ENCODE measurements around the gene MIA2. TPM values are rescaled to one million over a fixed set of nuclear protein-coding genes. Genes with fewer than 3 reads are reported as not detected.
"Not testable (repeated sequence)": the region's sequence is repeated elsewhere in the genome, so short reads cannot be mapped to it uniquely, and the experiment has no call there.

Gene MIA2
- polyA plus RNA-seq, 4 donors, result 74.1 to 92.8 (median 81.3) TPM

DNA sequence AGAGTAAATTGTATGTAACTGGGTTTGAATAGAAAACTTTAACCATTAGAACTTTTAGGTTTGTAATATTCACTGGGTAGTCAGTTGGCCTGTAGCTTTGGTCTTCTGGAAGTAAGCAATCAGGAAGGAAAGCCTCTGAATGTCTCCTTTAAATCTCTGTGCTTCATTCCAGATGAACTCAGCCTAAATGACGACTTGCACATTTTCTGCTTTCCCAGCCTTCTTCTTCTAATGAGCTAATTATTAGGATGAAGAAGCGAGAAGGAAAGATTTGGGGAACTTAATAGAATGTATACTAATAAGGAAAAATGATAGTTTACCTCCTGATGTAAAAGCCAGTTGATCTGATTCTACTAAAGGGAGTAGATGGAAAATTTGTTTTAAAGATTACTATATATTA lies 90.4 kb downstream of the MIA2 start:
- no peak for DNase-seq (ENCODE audit: low read depth in 4 of 4, low spot score in 3 of 4)

DNA sequence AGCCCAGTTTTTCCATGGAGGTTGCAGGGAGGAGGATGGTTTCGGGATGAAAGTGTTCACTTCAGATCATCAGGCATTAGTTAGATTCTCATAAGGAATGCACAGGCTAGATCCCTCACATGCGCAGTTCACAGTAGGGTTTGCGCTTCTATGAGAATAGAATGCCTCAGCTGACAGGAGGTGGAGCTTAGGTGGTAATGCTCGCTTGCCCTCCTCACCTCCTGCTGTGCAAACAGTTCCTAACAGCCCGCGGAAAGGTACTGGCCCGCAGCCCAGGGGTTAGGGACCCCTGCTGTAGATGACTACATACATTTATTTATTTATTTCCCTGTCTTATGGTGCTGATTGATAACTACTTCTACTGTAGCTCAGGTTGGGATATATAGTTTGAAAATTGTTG lies 105.3 kb downstream of the MIA2 start:
- DNase-seq (ENCODE audit: low read depth in 4 of 4, low spot score in 3 of 4), result no peak

DNA sequence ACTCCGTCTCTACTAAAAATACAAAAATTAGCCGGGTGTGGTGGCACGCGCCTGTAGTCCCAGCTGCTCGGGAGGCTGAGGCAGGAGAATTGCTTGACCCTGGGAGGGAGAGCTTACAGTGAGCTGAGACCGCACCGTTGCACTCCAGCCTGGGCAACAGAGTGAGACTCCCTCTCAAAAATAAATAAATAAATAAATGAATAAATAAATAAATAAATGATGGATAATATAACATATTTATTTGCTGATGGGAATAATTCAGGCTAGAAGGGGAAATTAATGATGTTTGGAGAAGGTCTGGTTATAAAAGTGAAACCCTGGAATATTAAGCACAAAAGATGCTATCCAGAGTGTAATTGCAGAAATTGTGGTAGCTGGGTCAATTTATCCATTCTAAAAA lies 107.4 kb downstream of the MIA2 start:
- not testable (repeated sequence) for DNase-seq (ENCODE audit: low read depth in 4 of 4, low spot score in 3 of 4)

DNA sequence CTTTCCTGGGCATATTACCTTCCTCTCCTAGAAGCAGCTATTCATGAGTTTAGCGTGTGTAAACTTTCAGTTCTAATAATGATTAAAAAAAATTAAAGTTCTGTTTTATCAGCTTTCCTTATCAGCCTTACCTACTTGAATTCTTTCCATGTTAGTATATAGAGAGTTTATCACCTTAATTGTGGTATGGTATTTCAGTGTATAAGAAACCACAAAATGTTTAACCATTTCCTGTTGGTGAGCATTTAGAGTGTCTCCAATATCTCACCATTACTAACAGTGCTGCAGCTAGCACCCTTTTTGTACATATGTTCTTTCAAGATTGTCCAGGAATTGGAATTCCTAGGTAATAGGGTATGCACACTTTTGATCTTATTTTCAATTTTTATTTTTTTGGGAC lies 109.1 kb downstream of the MIA2 start:
- DNase-seq (ENCODE audit: low read depth in 4 of 4, low spot score in 3 of 4), result no peak

DNA sequence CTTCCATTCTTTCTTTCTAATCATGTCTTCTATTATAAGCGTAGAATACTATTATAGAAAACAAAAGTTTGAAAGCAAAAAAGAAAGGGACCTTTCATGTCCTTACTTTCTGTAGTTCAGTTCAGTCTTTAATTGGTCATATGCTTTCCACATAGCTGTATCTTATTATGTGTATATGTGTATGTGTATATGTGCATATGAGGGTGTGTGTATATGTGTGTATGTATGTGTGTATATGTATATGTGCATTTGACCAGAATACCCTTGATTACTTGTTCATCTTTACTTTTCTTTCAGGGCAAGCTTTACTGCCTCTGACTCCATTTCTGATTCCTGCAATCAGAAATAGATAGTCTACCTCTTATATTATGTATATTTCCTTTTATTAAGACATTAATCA lies 109.9 kb downstream of the MIA2 start:
- DNase-seq (ENCODE audit: low read depth in 4 of 4, low spot score in 3 of 4), result no peak

- DNase-seq (ENCODE audit: low read depth in 4 of 4, low spot score in 3 of 4), result no peak
Measured at GRCh38 chr14:39350866-39351265, 117.2 kb downstream of the MIA2 start.

GRCh38 chr14:39351708-39352107 lies 118.0 kb downstream of the MIA2 start:
- no peak for DNase-seq (ENCODE audit: low read depth in 4 of 4, low spot score in 3 of 4)

DNA sequence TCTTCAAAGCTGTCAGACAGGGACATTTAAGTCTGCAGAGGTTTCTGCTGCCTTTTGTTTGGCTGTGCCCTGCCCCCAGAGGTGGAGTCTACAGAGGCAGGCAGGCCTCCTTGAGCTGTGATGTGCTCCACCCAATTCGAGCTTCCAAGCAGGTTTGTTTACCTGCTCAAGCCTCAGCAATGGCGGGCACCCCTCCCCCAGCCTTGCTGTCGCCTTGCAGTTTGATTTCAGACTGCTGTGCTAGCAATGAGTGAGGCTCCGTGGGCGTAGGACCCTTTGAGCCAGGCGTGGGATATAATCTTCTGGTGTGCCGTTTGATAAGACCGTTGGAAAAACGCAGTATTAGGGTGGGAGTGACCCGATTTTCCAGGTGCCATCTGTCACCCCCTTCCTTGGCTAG lies 125.4 kb downstream of the MIA2 start:
- not testable (repeated sequence) for DNase-seq (ENCODE audit: low read depth in 4 of 4, low spot score in 3 of 4)

GRCh38 chr14:39360316-39360715 lies 126.6 kb downstream of the MIA2 start:
- no peak for DNase-seq (ENCODE audit: low read depth in 4 of 4, low spot score in 3 of 4)

DNA sequence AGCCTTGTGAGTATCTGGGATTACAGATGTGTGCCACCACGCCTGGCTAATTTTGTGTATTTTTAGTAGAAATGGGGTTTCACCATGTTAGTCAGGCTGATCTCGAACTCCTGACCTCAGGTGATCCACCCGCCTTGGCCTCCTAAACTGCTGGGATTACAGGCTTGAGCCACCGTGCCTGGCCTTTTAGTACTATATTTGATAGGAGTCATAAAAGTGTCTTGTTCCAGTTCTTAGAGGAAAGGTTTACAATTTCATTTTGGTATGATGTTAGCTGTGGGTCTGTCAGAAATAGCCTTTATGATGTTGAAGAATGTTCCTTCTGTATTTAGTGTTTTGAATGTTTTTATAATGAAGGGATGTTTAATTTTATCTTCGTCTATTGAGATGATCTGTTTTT lies 127.8 kb downstream of the MIA2 start:
- not testable (repeated sequence) for DNase-seq (ENCODE audit: low read depth in 4 of 4, low spot score in 3 of 4)

DNA sequence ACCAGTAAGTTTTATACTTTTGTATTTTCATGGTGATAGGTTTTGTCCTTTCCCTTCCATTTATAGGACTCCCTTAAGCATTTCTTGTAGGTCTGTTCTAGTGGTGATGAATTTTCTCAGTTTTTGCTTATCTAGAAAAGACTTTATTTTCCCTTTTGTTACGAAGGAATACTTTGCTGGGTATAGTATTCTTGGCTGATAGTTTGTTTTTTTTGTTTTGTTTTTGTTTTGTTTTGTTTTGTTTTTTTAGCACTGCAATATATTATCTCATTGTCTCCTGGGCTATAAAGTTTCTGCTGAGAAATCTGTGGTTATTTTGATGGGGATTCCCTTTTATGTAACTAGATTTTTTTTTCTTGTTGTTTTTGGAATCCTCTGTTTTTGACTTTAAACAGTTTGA lies 130.8 kb downstream of the MIA2 start:
- no peak for DNase-seq (ENCODE audit: low read depth in 4 of 4, low spot score in 3 of 4)

DNA sequence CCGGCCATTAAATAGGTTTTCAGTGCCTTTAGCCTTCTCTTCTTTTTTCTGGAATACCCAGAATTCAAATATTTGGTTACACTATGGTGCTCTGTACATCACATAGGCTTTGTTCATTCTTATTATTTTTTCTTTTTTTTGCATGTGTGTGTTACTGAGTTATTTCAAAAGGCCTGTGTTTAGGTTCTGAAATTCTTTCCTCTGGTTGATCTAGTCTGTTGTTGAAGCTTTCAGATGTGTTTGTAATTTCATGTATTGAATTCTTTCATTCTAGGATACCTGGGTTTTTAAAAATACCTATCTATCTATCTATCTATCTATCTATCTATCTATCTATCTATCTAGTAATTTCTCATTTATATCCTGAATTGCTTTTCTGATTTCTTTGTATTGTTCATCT lies 131.6 kb downstream of the MIA2 start:
- no peak for DNase-seq (ENCODE audit: low read depth in 4 of 4, low spot score in 3 of 4)

DNA sequence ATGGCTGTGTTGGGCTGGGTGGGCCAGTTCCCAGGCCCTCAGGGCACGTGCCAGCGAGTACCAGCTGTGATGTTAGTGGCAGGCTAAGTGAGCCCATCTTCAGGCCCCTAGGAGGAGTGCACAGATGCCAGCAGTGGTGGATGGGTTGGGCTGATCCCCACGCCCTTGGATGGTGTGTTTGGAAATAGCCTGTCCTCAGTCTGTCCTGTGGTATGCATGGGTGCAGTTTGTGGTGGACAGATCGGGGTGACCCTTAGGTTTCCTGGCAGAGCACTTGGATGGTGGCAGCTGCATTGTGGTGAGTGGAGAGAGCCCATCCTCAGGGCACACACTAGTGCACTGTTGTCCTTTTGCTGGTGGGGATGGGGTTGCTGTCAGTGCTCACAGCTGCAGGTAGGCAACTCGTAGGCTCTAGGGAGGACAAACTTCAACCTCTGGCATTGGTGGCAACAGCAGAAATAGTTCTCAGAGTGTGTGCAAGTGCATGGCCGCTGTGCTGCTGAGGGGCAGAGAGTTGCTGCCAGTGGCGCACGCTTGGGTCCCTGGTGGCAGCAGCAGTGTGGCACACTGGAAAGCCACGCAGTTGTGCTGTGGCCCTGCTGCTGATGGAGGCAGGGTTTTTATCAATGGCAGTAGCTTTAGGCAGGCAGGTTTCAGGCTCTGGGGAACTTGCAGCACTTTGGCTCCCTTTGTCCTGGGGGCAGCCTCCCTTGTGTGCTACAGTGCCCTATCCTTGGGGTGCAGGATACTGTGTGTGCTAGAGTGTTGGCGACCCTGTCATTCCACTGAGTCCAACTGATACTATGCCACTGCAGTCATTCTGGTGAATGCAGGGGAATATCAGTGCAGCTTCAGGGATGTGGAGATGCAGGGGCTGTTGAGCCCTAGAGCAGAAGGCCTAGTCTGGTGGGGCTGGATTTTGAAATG lies 133.0 kb downstream of the MIA2 start:
- no peak for DNase-seq (ENCODE audit: low read depth in 4 of 4, low spot score in 3 of 4)

- DNase-seq (ENCODE audit: low read depth in 4 of 4, low spot score in 3 of 4), result no peak
Measured at GRCh38 chr14:39367387-39367751, 133.7 kb downstream of the MIA2 start.

GRCh38 chr14:39368261-39368959 lies 134.7 kb downstream of the MIA2 start:
- DNase-seq (ENCODE audit: low read depth in 4 of 4, low spot score in 3 of 4), result peak; percentile 31 to 41 (median 37)

GRCh38 chr14:39369029-39369428 lies 135.3 kb downstream of the MIA2 start:
- DNase-seq (ENCODE audit: low read depth in 4 of 4, low spot score in 3 of 4), result no peak

- DNase-seq (ENCODE audit: low read depth in 4 of 4, low spot score in 3 of 4), result no peak
Measured at GRCh38 chr14:39370415-39370814, 136.7 kb downstream of the MIA2 start.

DNA sequence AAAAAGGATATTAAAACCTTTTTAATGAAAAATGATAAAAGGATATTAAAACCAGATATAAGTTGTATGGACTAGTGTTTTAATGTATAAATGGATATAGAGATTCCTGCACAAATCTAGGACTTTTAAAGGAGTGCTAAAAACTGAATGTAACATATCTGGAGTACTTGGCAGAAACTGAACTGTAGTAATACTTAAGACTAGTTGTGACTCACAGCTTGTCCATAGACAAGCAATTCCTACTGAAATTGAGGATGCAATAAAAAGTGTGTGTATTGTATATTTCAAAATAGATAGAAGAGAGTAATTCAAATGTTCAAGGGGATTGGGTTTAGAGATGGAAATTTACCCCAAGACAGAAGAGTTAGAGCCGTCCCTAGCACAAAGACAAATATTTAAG lies 138.9 kb downstream of the MIA2 start:
- DNase-seq (ENCODE audit: low read depth in 4 of 4, low spot score in 3 of 4), result no peak

- DNase-seq (ENCODE audit: low read depth in 4 of 4, low spot score in 3 of 4), result no peak
Measured at GRCh38 chr14:39374851-39375250, 141.1 kb downstream of the MIA2 start.

GRCh38 chr14:39376667-39377403 lies 143.1 kb downstream of the MIA2 start:
- DNase-seq (ENCODE audit: low read depth in 4 of 4, low spot score in 3 of 4), result no peak

DNA sequence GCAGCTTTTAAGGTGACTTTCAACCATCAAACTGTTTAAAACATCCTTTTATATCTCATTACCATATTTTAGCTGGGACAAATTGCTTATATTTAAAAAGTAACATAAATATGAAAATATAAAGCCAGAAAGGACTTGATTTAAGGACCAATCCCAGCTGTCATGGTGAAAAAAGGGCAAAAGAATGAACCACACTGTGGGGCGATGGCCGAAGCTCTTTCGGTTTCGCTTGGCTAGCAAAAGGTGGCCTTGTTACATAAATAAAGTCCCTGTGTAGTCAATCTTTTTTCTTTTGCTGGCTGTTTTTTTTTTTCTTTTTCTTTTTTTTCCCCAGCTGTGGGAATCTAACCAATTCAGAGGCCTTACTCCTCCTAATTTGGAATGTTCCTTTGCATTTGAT lies 147.7 kb downstream of the MIA2 start:
- no peak for DNase-seq (ENCODE audit: low read depth in 4 of 4, low spot score in 3 of 4)
